H9 (cell line): ENCODE data around the gene MTCL1. TPM values are rescaled to one million over a fixed set of nuclear protein-coding genes. Genes with fewer than 3 reads are reported as not detected.

Experiments
- DNase-seq: peaks from one replicate; pipeline ENCODE4 v3.0.0-alpha.2; 2017
- H2AFZ ChIP-seq: one replicate; pipeline ENCODE4 v1.6.1; 2013; ENCODE audit warnings: mild to moderate bottlenecking, low read length, control low read depth, moderate library complexity
- H2AK5ac ChIP-seq: 2 replicates; pipeline ENCODE4 v1.6.1; 2013; ENCODE audit warnings: low read length, control low read depth, mixed read lengths; ENCODE audit not compliant: insufficient read length
- H2BK120ac ChIP-seq: one replicate; pipeline ENCODE4 v1.6.1; 2013; ENCODE audit warnings: low read depth, mild to moderate bottlenecking, low read length, control low read depth, inconsistent platforms; ENCODE audit not compliant: poor library complexity, severe bottlenecking
- H2BK12ac ChIP-seq: 2 replicates; pipeline ENCODE4 v1.6.1; 2013; ENCODE audit warnings: low read length, control low read depth, mixed read lengths, low read depth; ENCODE audit not compliant: insufficient read length
- H2BK15ac ChIP-seq: 2 replicates; pipeline ENCODE4 v1.6.1; 2013; ENCODE audit warnings: low read depth, low read length, control low read depth
- H2BK20ac ChIP-seq: one replicate; pipeline ENCODE4 v1.6.1; 2013; ENCODE audit warnings: low read depth, mild to moderate bottlenecking, low read length, control low read depth, inconsistent platforms; ENCODE audit not compliant: poor library complexity, severe bottlenecking
- H2BK5ac ChIP-seq: 2 replicates; pipeline ENCODE4 v1.6.1; 2013; ENCODE audit warnings: low read length, control low read depth, mixed read lengths; ENCODE audit not compliant: insufficient read length
- H3K14ac ChIP-seq: 2 replicates; pipeline ENCODE4 v1.6.1; 2013; ENCODE audit warnings: low read length, control low read depth; ENCODE audit not compliant: insufficient read depth
- H3K18ac ChIP-seq: 2 replicates; pipeline ENCODE4 v1.6.1; 2013; ENCODE audit warnings: low read depth, mild to moderate bottlenecking, mixed read lengths, low read length, control low read depth; ENCODE audit not compliant: insufficient read length
- H3K23ac ChIP-seq: 2 replicates; pipeline ENCODE4 v1.6.1; 2013; ENCODE audit warnings: low read length, control low read depth, mixed read lengths, low read depth; ENCODE audit not compliant: insufficient read length
- H3K23me2 ChIP-seq: 2 replicates; pipeline ENCODE4 v1.6.1; 2013; ENCODE audit warnings: low read depth, mild to moderate bottlenecking, mixed read lengths, low read length, control low read depth; ENCODE audit not compliant: insufficient read length, poor library complexity, severe bottlenecking
- H3K27ac ChIP-seq: 2 replicates; pipeline ENCODE4 v1.5.1; 2013; ENCODE audit warnings: low read length, control low read depth, mixed read lengths, low read depth; ENCODE audit not compliant: insufficient read length
- H3K27me3 ChIP-seq: 2 replicates; pipeline ENCODE4 v1.6.1; 2013; ENCODE audit warnings: low read length, control low read depth, inconsistent platforms; ENCODE audit not compliant: insufficient read depth
- H3K4ac ChIP-seq: 2 replicates; pipeline ENCODE4 v1.6.1; 2013; ENCODE audit warnings: low read depth, mild to moderate bottlenecking, control low read depth, inconsistent platforms, low read length, moderate library complexity
- H3K4me1 ChIP-seq: 2 replicates; pipeline ENCODE4 v1.6.1; 2013; ENCODE audit warnings: low read length, control low read depth, inconsistent platforms; ENCODE audit not compliant: insufficient read depth
- H3K4me2 ChIP-seq: 2 replicates; pipeline ENCODE4 v1.6.1; 2013; ENCODE audit warnings: low read length, control low read depth, mixed read lengths; ENCODE audit not compliant: insufficient read length, insufficient read depth
- H3K56ac ChIP-seq: 2 replicates; pipeline ENCODE4 v1.6.1; 2013; ENCODE audit warnings: low read depth, mild to moderate bottlenecking, mixed read lengths, low read length, control low read depth; ENCODE audit not compliant: insufficient read length
- H3K79me1 ChIP-seq: 2 replicates; pipeline ENCODE4 v1.6.1; 2013; ENCODE audit warnings: low read depth, mild to moderate bottlenecking, moderate library complexity, low read length, control low read depth, inconsistent platforms; ENCODE audit not compliant: insufficient read depth, poor library complexity, severe bottlenecking
- H3K79me2 ChIP-seq: 2 replicates; pipeline ENCODE4 v1.6.1; 2013; ENCODE audit warnings: low read length, control low read depth, inconsistent platforms; ENCODE audit not compliant: insufficient read depth
- H3K9ac ChIP-seq: 2 replicates; pipeline ENCODE4 v1.6.1; 2013; ENCODE audit warnings: low read length, control low read depth, mixed read lengths; ENCODE audit not compliant: insufficient read length; ENCODE audit errors: extremely low read depth
- H3K9me3 ChIP-seq: one replicate; pipeline ENCODE4 v1.6.1; 2013; ENCODE audit warnings: low read depth, low read length, inconsistent platforms; ENCODE audit not compliant: control insufficient read depth
- H3T11ph ChIP-seq: one replicate; pipeline ENCODE4 v1.6.1; 2013; ENCODE audit warnings: mild to moderate bottlenecking, low read length, control low read depth, inconsistent platforms
- H4K20me1 ChIP-seq: one replicate; pipeline ENCODE4 v1.6.1; 2013; ENCODE audit not compliant: control insufficient read depth, insufficient read length, insufficient read depth
- H4K5ac ChIP-seq: 2 replicates; pipeline ENCODE4 v1.6.1; 2013; ENCODE audit warnings: low read depth, mild to moderate bottlenecking, mixed read lengths, low read length, control low read depth; ENCODE audit not compliant: insufficient read length
- H4K8ac ChIP-seq: replicated peaks from 2 replicates; pipeline ENCODE4 v1.6.1; 2013; ENCODE audit warnings: low read length, control low read depth, mixed read lengths, low read depth; ENCODE audit not compliant: insufficient read length
- H4K91ac ChIP-seq: 2 replicates; pipeline ENCODE4 v1.6.1; 2013; ENCODE audit warnings: low read depth, mild to moderate bottlenecking, moderate library complexity, mixed read lengths, low read length, control low read depth; ENCODE audit not compliant: insufficient read length
- H3K27ac Mint-ChIP-seq, 3 experiments: 2 replicates in 2 of 3; 3 replicates in 1 of 3; pipeline ENCODE4 v1.8.0; 2020 to 2021; ENCODE audit warnings: mixed read lengths in 3 of 3, mild to moderate bottlenecking in 1 of 3, moderate library complexity in 1 of 3
- H3K27me3 Mint-ChIP-seq: 2 replicates; pipeline ENCODE4 v1.8.0; 2021; ENCODE audit warnings: low read depth, mild to moderate bottlenecking, moderate library complexity, mixed read lengths
- H3K36me3 Mint-ChIP-seq, 3 experiments: 2 replicates in 2 of 3; 3 replicates in 1 of 3; pipeline ENCODE4 v1.8.0; 2020 to 2021; ENCODE audit warnings: low read depth in 3 of 3, mixed read lengths in 3 of 3; ENCODE audit not compliant: insufficient read depth in 1 of 3
- H3K4me1 Mint-ChIP-seq, 2 experiments: 2 replicates each; pipeline ENCODE4 v1.8.0; 2020; ENCODE audit warnings: mixed read lengths in 2 of 2
- H3K4me3 Mint-ChIP-seq, 2 experiments: 2 replicates in 1 of 2; 3 replicates in 1 of 2; pipeline ENCODE4 v1.8.0; 2020 to 2021; ENCODE audit warnings: mild to moderate bottlenecking in 2 of 2, mixed read lengths in 2 of 2, moderate library complexity in 1 of 2
- H3K9me3 Mint-ChIP-seq, 2 experiments: 2 replicates in 1 of 2; 3 replicates in 1 of 2; pipeline ENCODE4 v1.8.0; 2020; ENCODE audit warnings: mild to moderate bottlenecking in 2 of 2, mixed read lengths in 2 of 2, moderate library complexity in 1 of 2
- WGBS: extraction: QIAGEN DNeasy Blood & Tissue Kit; methylation state at CpG from one replicate; pipeline ENCODE4 v1.1.7; 2013; ENCODE audit warnings: missing lambda C conversion rate, low lambda C conversion rate, mixed read lengths; ENCODE audit not compliant: insufficient read length; ENCODE audit errors: extremely low coverage; 5-methylcytosine and 5-hydroxymethylcytosine counted together
- total RNA-seq: library from RNA; stranded (reverse); gene quantifications from 2 replicates; pipeline ENCODE4 v1.2.1, GENCODE V29; 2021
- TF ChIP-seq, protein P1 (sequence below): fragments of 200-600 bp; sonication (generic); conservative IDR thresholded peaks from 3 replicates; pipeline ENCODE4 v1.8.0; 2021; ENCODE audit warnings: antibody characterized with exemption, mild to moderate bottlenecking

MTCL1 gene
- total RNA-seq, 1 experiment from 2014 or later, result 50.7 TPM

GRCh38 chr18:8744038-8744437, 38.7 kb downstream of the MTCL1 start:
- no peak for DNase-seq
- Histone ChIP-seq H3K27me3 (no peaks in the 10 kb centered on the region), H2BK15ac (no peak overlapping the region), H2BK20ac (no peak overlapping the region), H3T11ph (no peak overlapping the region), H3K27ac (no peak overlapping the region), H3K14ac (no peak overlapping the region), H3K4ac (no peak overlapping the region), H3K9ac (no peak overlapping the region), H4K91ac (no peak overlapping the region), H3K79me1 (peaks cover 2% of the 10 kb centered on the region), H3K79me2 (no peaks in the 10 kb centered on the region), H3K56ac (no peak overlapping the region), H2AK5ac (no peak overlapping the region), H3K23me2 (no peaks in the 10 kb centered on the region), H3K23ac (no peak overlapping the region), H2BK12ac (no peak overlapping the region), H3K4me1 (no peaks in the 10 kb centered on the region), H4K20me1 (no peaks in the 10 kb centered on the region), H2AFZ (no peak overlapping the region), H3K18ac (no peak overlapping the region), H3K9me3 (no peaks in the 10 kb centered on the region), H2BK5ac (no peak overlapping the region), H4K8ac (no peak overlapping the region), H2BK120ac (no peak overlapping the region), H3K4me2 (no peak overlapping the region), H4K5ac (no peak overlapping the region)
- Mint-ChIP-seq H3K4me3 (no peak overlapping the region), H3K4me1 (peaks cover 5 to 7% of the 10 kb centered on the region in 2 experiments), H3K27me3 (no peaks in the 10 kb centered on the region), H3K9me3 (no peaks in the 10 kb centered on the region), H3K27ac (no peak overlapping the region), H3K36me3 (peaks cover 18 to 51% (median 27%) of the 10 kb centered on the region in 3 experiments)
- no CpG with 5 or more reads among the region's 7 CpGs for WGBS
- TF ChIP-seq, protein P1, sequence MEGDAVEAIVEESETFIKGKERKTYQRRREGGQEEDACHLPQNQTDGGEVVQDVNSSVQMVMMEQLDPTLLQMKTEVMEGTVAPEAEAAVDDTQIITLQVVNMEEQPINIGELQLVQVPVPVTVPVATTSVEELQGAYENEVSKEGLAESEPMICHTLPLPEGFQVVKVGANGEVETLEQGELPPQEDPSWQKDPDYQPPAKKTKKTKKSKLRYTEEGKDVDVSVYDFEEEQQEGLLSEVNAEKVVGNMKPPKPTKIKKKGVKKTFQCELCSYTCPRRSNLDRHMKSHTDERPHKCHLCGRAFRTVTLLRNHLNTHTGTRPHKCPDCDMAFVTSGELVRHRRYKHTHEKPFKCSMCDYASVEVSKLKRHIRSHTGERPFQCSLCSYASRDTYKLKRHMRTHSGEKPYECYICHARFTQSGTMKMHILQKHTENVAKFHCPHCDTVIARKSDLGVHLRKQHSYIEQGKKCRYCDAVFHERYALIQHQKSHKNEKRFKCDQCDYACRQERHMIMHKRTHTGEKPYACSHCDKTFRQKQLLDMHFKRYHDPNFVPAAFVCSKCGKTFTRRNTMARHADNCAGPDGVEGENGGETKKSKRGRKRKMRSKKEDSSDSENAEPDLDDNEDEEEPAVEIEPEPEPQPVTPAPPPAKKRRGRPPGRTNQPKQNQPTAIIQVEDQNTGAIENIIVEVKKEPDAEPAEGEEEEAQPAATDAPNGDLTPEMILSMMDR, result no peak
